Measurements from ENCODE around the gene SGPL1.
"Not testable (repeated sequence)": the region's sequence is repeated elsewhere in the genome, so short reads cannot be mapped to it uniquely, and the experiment has no call there.

Gene SGPL1

GRCh38 chr10:70815504-70816219 lies at the start of gene SGPL1:
Gene SGPL1, plus strand, starts transcription at chr10:70815948. Its CDS starts 906 bp downstream, at chr10:70816854.
- DNase-seq (ENCODE audit: low read depth): peak; percentile 78

- not testable (repeated sequence) for DNase-seq (ENCODE audit: low read depth)
Observed at GRCh38 chr10:70768026-70768685, 47.6 kb upstream of the SGPL1 start.

GRCh38 chr10:70769121-70769520 lies 46.6 kb upstream of the SGPL1 start:
- no peak for DNase-seq (ENCODE audit: low read depth)

- no peak for DNase-seq (ENCODE audit: low read depth)
Observed at GRCh38 chr10:70770001-70770400, 45.7 kb upstream of the SGPL1 start.

- DNase-seq (ENCODE audit: low read depth): not testable (repeated sequence)
Observed at GRCh38 chr10:70770516-70770915, 45.2 kb upstream of the SGPL1 start.

- no peak for DNase-seq (ENCODE audit: low read depth)
Observed at GRCh38 chr10:70771311-70772194, 44.2 kb upstream of the SGPL1 start.

- DNase-seq (ENCODE audit: low read depth): no peak
Observed at GRCh38 chr10:70772627-70773026, 43.1 kb upstream of the SGPL1 start.

- no peak for DNase-seq (ENCODE audit: low read depth)
Observed at GRCh38 chr10:70773461-70773860, 42.3 kb upstream of the SGPL1 start.

GRCh38 chr10:70773965-70774809 lies 41.6 kb upstream of the SGPL1 start:
- DNase-seq (ENCODE audit: low read depth): no peak

- DNase-seq (ENCODE audit: low read depth): no peak
Observed at GRCh38 chr10:70774810-70775678, 40.7 kb upstream of the SGPL1 start.

- no peak for DNase-seq (ENCODE audit: low read depth)
Observed at GRCh38 chr10:70775679-70776454, 39.9 kb upstream of the SGPL1 start.

GRCh38 chr10:70776455-70777005 lies 39.2 kb upstream of the SGPL1 start:
- no peak for DNase-seq (ENCODE audit: low read depth)

GRCh38 chr10:70777063-70777875 lies 38.5 kb upstream of the SGPL1 start:
- no peak for DNase-seq (ENCODE audit: low read depth)

- DNase-seq (ENCODE audit: low read depth): no peak
Observed at GRCh38 chr10:70778267-70778924, 37.4 kb upstream of the SGPL1 start.

- no peak for DNase-seq (ENCODE audit: low read depth)
Observed at GRCh38 chr10:70779088-70779487, 36.7 kb upstream of the SGPL1 start.

GRCh38 chr10:70779511-70780369 lies 36.0 kb upstream of the SGPL1 start:
- DNase-seq (ENCODE audit: low read depth): no peak

GRCh38 chr10:70780370-70780760 lies 35.4 kb upstream of the SGPL1 start:
- DNase-seq (ENCODE audit: low read depth): no peak
